K562 (cell line): ENCODE data around the gene NANS. TPM values are rescaled to one million over a fixed set of nuclear protein-coding genes. Genes with fewer than 3 reads are reported as not detected.

Experiments
- ATF2 ChIP-seq: sonication (generic); formaldehyde crosslinking; IDR thresholded peaks from 2 replicates; pipeline ENCODE4 v1.8.1; 2022; ENCODE audit warnings: missing genetic modification reagents
- CBFA2T2 ChIP-seq: fragments of 450-650 bp; conservative IDR thresholded peaks from 2 replicates; pipeline ENCODE4 v1.6.1; 2017; ENCODE audit warnings: mild to moderate bottlenecking
- CBX3 ChIP-seq, 2 experiments: IDR thresholded peaks; 1 replicate in 1 of 2; 2 replicates in 1 of 2; pipeline ENCODE4 v1.6.1; 2012; ENCODE audit warnings: inconsistent platforms in 2 of 2, low read length in 2 of 2, borderline replicate concordance in 1 of 2, control low read depth in 1 of 2
- HDAC6 ChIP-seq: IDR thresholded peaks from 2 replicates; pipeline ENCODE4 v1.6.1; 2012; ENCODE audit warnings: low read depth, mild to moderate bottlenecking, control low read depth, inconsistent platforms, low read length, moderate library complexity
- NR4A1 ChIP-seq, 2 experiments: fragments of 250-450 bp in 1 of 2; fragments of 450-650 bp in 1 of 2; sonication (Bioruptor Pico) in 1 of 2; IDR thresholded peaks; 2 replicates each; pipeline versions ENCODE4 v1.4.0 to v1.6.1; 2016 to 2020; ENCODE audit warnings: mild to moderate bottlenecking in 2 of 2, missing compliant biosample characterization in 1 of 2, missing genetic modification characterization in 1 of 2, moderate library complexity in 1 of 2
- RAD51 ChIP-seq: fragments of 450-650 bp; IDR thresholded peaks from 2 replicates; pipeline ENCODE4 v1.7.1; 2016; ENCODE audit warnings: low read depth, mild to moderate bottlenecking, borderline replicate concordance
- REST ChIP-seq, 2 experiments: fragments of 450-650 bp; formaldehyde crosslinking in 1 of 2; IDR thresholded peaks; 2 replicates each; pipeline versions ENCODE4 v1.4.0 to v1.6.1; 2014 to 2020; ENCODE audit warnings: mild to moderate bottlenecking in 2 of 2, borderline replicate concordance in 1 of 2, low read depth in 1 of 2
- TFAP4 ChIP-seq: sonication (generic); formaldehyde crosslinking; IDR thresholded peaks from 2 replicates; pipeline ENCODE4 v1.8.0; 2022; ENCODE audit warnings: missing genetic modification reagents, mild to moderate bottlenecking, moderate library complexity, borderline replicate concordance
- ZNF212 ChIP-seq: fragments of 450-650 bp; formaldehyde crosslinking; IDR thresholded peaks from 2 replicates; pipeline ENCODE4 v1.4.0; 2020; ENCODE audit warnings: mild to moderate bottlenecking
- polyA plus RNA-seq, 8 experiments: library from polyadenylated mRNA; depleted of rRNA in 4 of 8; stranded (reverse) in 5 of 8; unstranded in 3 of 8; fragments of >200 nt; fragmentation: Nextera tagmentation in 2 of 8; fragmentation: Illumina TruSeq in 1 of 8; extraction: Ambion mirVana in 2 of 8; extraction: Trizol in 1 of 8; gene quantifications; 2 replicates each; pipeline versions ENCODE4 v1.2.1 to v1.2.3, GENCODE V29; 2011 to 2014; ENCODE audit warnings: inconsistent platforms in 1 of 8, missing spikeins in 1 of 8
- total RNA-seq, 7 experiments: library from RNA; depleted of rRNA in 6 of 7; stranded (reverse); fragments of >200 nt in 6 of 7; fragmentation: Illumina TruSeq in 2 of 7; extraction: Trizol in 2 of 7; gene quantifications; 2 replicates each; pipeline versions ENCODE4 v1.2.1 to v1.2.3, GENCODE V29; 2011 to 2021; ENCODE audit warnings: low replicate concordance in 1 of 7
- TF ChIP-seq, protein P1 (sequence below), 2 experiments: IDR thresholded peaks; 2 replicates each; pipeline ENCODE4 v1.6.1; 2011; ENCODE audit warnings: borderline replicate concordance in 1 of 2, control low read depth in 1 of 2, low read depth in 1 of 2, low read length in 1 of 2, mild to moderate bottlenecking in 1 of 2, mixed read lengths in 1 of 2, moderate library complexity in 1 of 2; ENCODE audit not compliant: insufficient read depth in 1 of 2, insufficient read length in 1 of 2, poor library complexity in 1 of 2, severe bottlenecking in 1 of 2; ENCODE audit errors: extremely low read depth in 1 of 2
- TF ChIP-seq, protein P2 (sequence below): fragments of 450-650 bp; IDR thresholded peaks from 2 replicates; pipeline ENCODE4 v1.6.1; 2017; ENCODE audit warnings: mild to moderate bottlenecking, moderate library complexity

The NANS gene
- total and polyA plus RNA-seq, 9 of the 15 experiments (the other 6 are each of a cell fraction or from before 2014, with no cell fraction given) = 37.1 to 181 (median 137) TPM

GRCh38 chr9:98083566-98084183 lies 27.1 kb downstream of the NANS start (continued):
- TF ChIP-seq REST (IDR thresholded peaks at IDR 0.05; ENCODE audit: borderline replicate concordance) (no peak), REST (CRISPR knock-in tag; IDR thresholded peaks at IDR 0.05; ENCODE audit: low read depth) (no peak), TFAP4 (CRISPR knock-in tag) (peak; percentile 34; the same call in 1 of the 2 replicates), ATF2 (CRISPR knock-in tag) (no peak), RAD51 (no peak), NR4A1 (CRISPR knock-in tag; IDR thresholded peaks at IDR 0.05) (no peak), NR4A1 (tag; IDR thresholded peaks at IDR 0.05) (no peak), CBX3 (IDR thresholded peaks at IDR 0.05; ENCODE audit: borderline replicate concordance in 1 of 2, low read length in 2 of 2) (no peak), CBFA2T2 (peak; percentile 77), HDAC6 (no peak), ZNF212 (CRISPR knock-in tag) (no peak)
- TF ChIP-seq, protein P1, sequence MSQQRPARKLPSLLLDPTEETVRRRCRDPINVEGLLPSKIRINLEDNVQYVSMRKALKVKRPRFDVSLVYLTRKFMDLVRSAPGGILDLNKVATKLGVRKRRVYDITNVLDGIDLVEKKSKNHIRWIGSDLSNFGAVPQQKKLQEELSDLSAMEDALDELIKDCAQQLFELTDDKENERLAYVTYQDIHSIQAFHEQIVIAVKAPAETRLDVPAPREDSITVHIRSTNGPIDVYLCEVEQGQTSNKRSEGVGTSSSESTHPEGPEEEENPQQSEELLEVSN (IDR thresholded peaks at IDR 0.05; ENCODE audit: borderline replicate concordance in 1 of 2, extremely low read depth in 1 of 2, insufficient read depth in 1 of 2, insufficient read length in 1 of 2, low read depth in 1 of 2, low read length in 1 of 2, poor library complexity in 1 of 2, severe bottlenecking in 1 of 2) = no peak
- TF ChIP-seq, protein P2, sequence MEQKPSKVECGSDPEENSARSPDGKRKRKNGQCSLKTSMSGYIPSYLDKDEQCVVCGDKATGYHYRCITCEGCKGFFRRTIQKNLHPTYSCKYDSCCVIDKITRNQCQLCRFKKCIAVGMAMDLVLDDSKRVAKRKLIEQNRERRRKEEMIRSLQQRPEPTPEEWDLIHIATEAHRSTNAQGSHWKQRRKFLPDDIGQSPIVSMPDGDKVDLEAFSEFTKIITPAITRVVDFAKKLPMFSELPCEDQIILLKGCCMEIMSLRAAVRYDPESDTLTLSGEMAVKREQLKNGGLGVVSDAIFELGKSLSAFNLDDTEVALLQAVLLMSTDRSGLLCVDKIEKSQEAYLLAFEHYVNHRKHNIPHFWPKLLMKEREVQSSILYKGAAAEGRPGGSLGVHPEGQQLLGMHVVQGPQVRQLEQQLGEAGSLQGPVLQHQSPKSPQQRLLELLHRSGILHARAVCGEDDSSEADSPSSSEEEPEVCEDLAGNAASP = no peak
